OCI-LY7 (cell line): ENCODE measurements around the gene PHPT1.
"Not testable (repeated sequence)": the region's sequence is repeated elsewhere in the genome, so short reads cannot be mapped to it uniquely, and the experiment has no call there.

Source experiments
- CTCF ChIP-seq: fragments of 200-600 bp; sonication (generic); conservative IDR thresholded peaks from 2 replicates; pipeline ENCODE4 v1.5.1; 2014; ENCODE audit warnings: mild to moderate bottlenecking, antibody characterized with exemption, low read length, moderate library complexity, mixed read lengths
- EZH2phosphoT487 ChIP-seq: fragments of 200-600 bp; sonication (generic); IDR thresholded peaks from 2 replicates; pipeline ENCODE4 v1.6.1; 2018; ENCODE audit warnings: low read depth, borderline replicate concordance, mild to moderate bottlenecking, mixed run types, antibody characterized with exemption, low read length, moderate library complexity, mixed read lengths

DNA sequence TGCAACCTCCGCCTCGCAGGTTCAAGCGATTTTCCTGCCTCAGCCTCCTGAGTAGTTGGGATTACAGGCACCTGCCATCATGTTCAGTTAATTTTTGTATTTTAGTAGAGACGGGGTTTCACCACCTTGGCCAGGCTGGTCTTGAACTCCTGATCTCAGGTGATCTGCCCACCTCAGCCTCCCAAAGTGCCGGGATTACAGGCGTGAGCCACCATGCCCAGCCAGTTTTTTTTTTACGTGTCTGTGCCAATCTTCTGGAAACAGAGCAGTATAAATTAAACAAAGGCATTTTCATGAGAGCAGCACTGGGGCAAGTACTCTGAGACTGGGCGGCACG lies 33.7 kb downstream of the PHPT1 start:
- TF ChIP-seq CTCF, EZH2phosphoT487: not testable (repeated sequence)
